Adrenal gland (tissue), 12 donors: ENCODE data around the gene BCL2. TPM values are rescaled to one million over a fixed set of nuclear protein-coding genes. Genes with fewer than 3 reads are reported as not detected.

ENCODE experiments used
- DNase-seq, 7 donors: peaks; one replicate each; pipeline ENCODE4 v3.0.0-alpha.2; 2019 to 2020
- H3K27ac ChIP-seq, 5 donors: fragments of 200-600 bp; sonication (generic) in 4 of 5; 1 replicate in 3 of 5; 2 replicates in 2 of 5; pipeline versions ENCODE4 v1.5.1 to v1.8.0; 2016 to 2020; ENCODE audit warnings: mild to moderate bottlenecking in 1 of 5
- H3K27me3 ChIP-seq: fragments of 200-600 bp; 2 replicates; pipeline ENCODE4 v1.8.0; 2021
- H3K36me3 ChIP-seq, 2 donors: fragments of 200-600 bp; replicated peaks in 1 of 2; 1 replicate in 1 of 2; 2 replicates in 1 of 2; pipeline versions ENCODE4 v1.5.1 to v1.8.0; 2018 to 2022
- H3K4me1 ChIP-seq, 2 donors: fragments of 200-600 bp; replicated peaks in 1 of 2; 1 replicate in 1 of 2; 2 replicates in 1 of 2; pipeline versions ENCODE4 v1.5.1 to v1.8.0; 2018 to 2021
- H3K4me3 ChIP-seq, 4 donors: fragments of 200-600 bp; sonication (generic) in 3 of 4; one replicate each; pipeline ENCODE4 v1.5.1; 2016 to 2018
- H3K9me3 ChIP-seq, 3 donors: fragments of 200-600 bp; sonication (generic) in 1 of 3; replicated peaks in 1 of 3; 1 replicate in 2 of 3; 2 replicates in 1 of 3; pipeline versions ENCODE4 v1.5.1 to v1.8.0; 2016 to 2021
- CTCF ChIP-seq, 6 experiments: fragments of 450-650 bp in 4 of 6; fragments of 200-600 bp in 2 of 6; sonication (generic) in 1 of 6; IDR thresholded peaks; 1 replicate in 5 of 6; 2 replicates in 1 of 6; pipeline versions ENCODE4 v1.5.1 to v1.8.0; 2016 to 2021; ENCODE audit warnings: antibody characterized with exemption in 6 of 6, mild to moderate bottlenecking in 2 of 6, moderate library complexity in 1 of 6
- POLR2A ChIP-seq, 2 donors: fragments of 450-650 bp; IDR thresholded peaks; one replicate each; pipeline ENCODE4 v1.6.1; 2017; ENCODE audit warnings: antibody characterized with exemption in 2 of 2, mild to moderate bottlenecking in 2 of 2, moderate library complexity in 1 of 2
- WGBS, 4 donors: extraction: QIAGEN DNeasy Blood & Tissue Kit in 2 of 4; methylation state at CpG; one replicate each; pipeline versions ENCODE4 v1.1.5 to v1.1.7; 2013 to 2017; 5-methylcytosine and 5-hydroxymethylcytosine counted together
- intact Hi-C, 2 donors: fragments of 100-400 bp; cut with DNase I; formaldehyde crosslinking; loops; one replicate each; pipeline versions ENCODE4 v1.14.1 to v1.15.0; 2022 to 2023
- polyA plus RNA-seq, 3 donors: library from polyadenylated mRNA; stranded (reverse); fragments of 200-250 nt in 2 of 3; fragments of 350-450 nt in 1 of 3; fragmentation: Illumina TruSeq in 1 of 3; extraction: RNeasy Lipid Tissue Mini Kit (QIAGEN cat#74804) in 1 of 3; gene quantifications; one replicate each; pipeline ENCODE4 v1.2.3, GENCODE V29; 2013 to 2014
- total RNA-seq, 9 donors: library from RNA; depleted of rRNA in 4 of 9; stranded (reverse); fragments of >200 nt in 4 of 9; fragments of 120-200 nt in 1 of 9; fragmentation: NEBNext Ultra II Directional in 1 of 9; extraction: Animal tissue kit (Norgen Biotek cat#: 25700) in 1 of 9; gene quantifications; one replicate each; pipeline versions ENCODE4 v1.1.0 to v1.2.4, GENCODE V29; 2013 to 2023
- donor health status: healthy with polysubstance abuse.
- donor health status: Bipolar disorder and iron deficiency.
- donor health status: DM: yes; HTN: yes; CAD: no.
- donor health status: DM: no; HTN: no; CAD: no.
- donor health status: DM: no; HTN: no; CAD: no.
- donor health status: DM: yes; HTN: yes; CAD: no.

The BCL2 gene
- total and polyA plus RNA-seq, 12 donors = 0.85 to 7.7 (median 3.4) TPM

GRCh38 chr18:63272638-63273037, 46.9 kb downstream of the BCL2 start:
- DNase-seq = no peak
- Histone ChIP-seq H3K9me3 (no peaks in the 10 kb centered on the region), H3K36me3 (no peaks in the 10 kb centered on the region), H3K27me3 (no peaks in the 10 kb centered on the region), H3K27ac (no peak overlapping the region), H3K4me3 (no peak overlapping the region), H3K4me1 (no peaks in the 10 kb centered on the region)
- intact Hi-C loops = no loop called here
- TF ChIP-seq POLR2A (IDR thresholded peaks at IDR 0.05) = no peak
- no peak for TF ChIP-seq CTCF (IDR thresholded peaks at IDR 0.05)
- WGBS, 4 donors = 87 to 94% (median 91%) methylated on average over 1 of the region's 1 CpG

GRCh38 chr18:63271881-63272299, 47.7 kb downstream of the BCL2 start:
- no peaks in the 10 kb centered on the region for H3K36me3 ChIP-seq
- no peak overlapping the region for H3K4me3 ChIP-seq
- 64 to 80% (median 72%) methylated on average over 3 of the region's 3 CpGs for WGBS, 4 donors
- DNase-seq = no peak
- TF ChIP-seq POLR2A (IDR thresholded peaks at IDR 0.05) (no peak), CTCF (IDR thresholded peaks at IDR 0.05) (no peak)
- H3K9me3 ChIP-seq = no peaks in the 10 kb centered on the region
- H3K27me3 ChIP-seq = no peaks in the 10 kb centered on the region
- peak overlapping the region in 1 of 5 donors; percentile 57 for H3K27ac ChIP-seq
- intact Hi-C loops = no loop called here
- H3K4me1 ChIP-seq = no peaks in the 10 kb centered on the region

- TF ChIP-seq CTCF (IDR thresholded peaks at IDR 0.05) = no peak
- Histone ChIP-seq H3K36me3 (no peaks in the 10 kb centered on the region), H3K4me3 (no peak overlapping the region), H3K27ac (no peak overlapping the region), H3K27me3 (no peaks in the 10 kb centered on the region), H3K4me1 (no peaks in the 10 kb centered on the region), H3K9me3 (no peaks in the 10 kb centered on the region)
- WGBS, 4 donors = 83 to 95% (median 88%) methylated on average over 4 of the region's 4 CpGs
- no peak for DNase-seq
- intact Hi-C loops = no loop called here
These were observed 48.4 kb downstream of the BCL2 start for GRCh38 chr18:63271148-63271547.

GRCh38 chr18:63267975-63268721, 51.4 kb downstream of the BCL2 start:
- Histone ChIP-seq H3K9me3 (no peaks in the 10 kb centered on the region), H3K27ac (no peak overlapping the region), H3K4me3 (no peak overlapping the region), H3K4me1 (no peaks in the 10 kb centered on the region), H3K36me3 (no peaks in the 10 kb centered on the region), H3K27me3 (no peaks in the 10 kb centered on the region)
- TF ChIP-seq CTCF (IDR thresholded peaks at IDR 0.05) = no peak
- no peak for TF ChIP-seq POLR2A (IDR thresholded peaks at IDR 0.05)
- DNase-seq = no peak
- intact Hi-C loops = no loop called here
- 83 to 87% (median 85%) methylated on average over 8 of the region's 8 CpGs for WGBS, 4 donors
